Measurements from ENCODE around the gene PAK5.

The PAK5 gene

GRCh38 chr20:9535449-9535848, 303.4 kb downstream of the PAK5 start:
- H3K27ac ChIP-seq (ENCODE audit: low read depth, low read length): no peak overlapping the region
- H3K4me3 ChIP-seq (ENCODE audit: low read depth, low read length): no peak overlapping the region
- H3K4me1 ChIP-seq (ENCODE audit: control insufficient read depth, insufficient read depth, low read length, unreplicated experiment): no peaks in the 10 kb centered on the region
- H3K79me2 ChIP-seq (ENCODE audit: control insufficient read depth, insufficient read depth, low read length, unreplicated experiment): no peaks in the 10 kb centered on the region
- H2AFZ ChIP-seq (ENCODE audit: low read length, unreplicated experiment): no peak overlapping the region
- H3K36me3 ChIP-seq (ENCODE audit: insufficient read depth, low read length): no peaks in the 10 kb centered on the region
- peaks cover 55% of the 10 kb centered on the region for H3K27me3 ChIP-seq (ENCODE audit: insufficient read depth, low read length)

GRCh38 chr20:9534025-9534424, 304.9 kb downstream of the PAK5 start:
- Histone ChIP-seq H3K36me3 (ENCODE audit: insufficient read depth, low read length) (no peaks in the 10 kb centered on the region), H3K79me2 (ENCODE audit: control insufficient read depth, insufficient read depth, low read length, unreplicated experiment) (no peaks in the 10 kb centered on the region), H2AFZ (ENCODE audit: low read length, unreplicated experiment) (no peak overlapping the region), H3K27ac (ENCODE audit: low read depth, low read length) (no peak overlapping the region), H3K27me3 (ENCODE audit: insufficient read depth, low read length) (peaks cover 55% of the 10 kb centered on the region), H3K4me1 (ENCODE audit: control insufficient read depth, insufficient read depth, low read length, unreplicated experiment) (no peaks in the 10 kb centered on the region), H3K4me3 (ENCODE audit: low read depth, low read length) (no peak overlapping the region)

GRCh38 chr20:9532069-9532838, 306.6 kb downstream of the PAK5 start:
- Histone ChIP-seq H3K27ac (ENCODE audit: low read depth, low read length) (no peak overlapping the region), H3K4me1 (ENCODE audit: control insufficient read depth, insufficient read depth, low read length, unreplicated experiment) (no peaks in the 10 kb centered on the region), H2AFZ (ENCODE audit: low read length, unreplicated experiment) (no peak overlapping the region), H3K4me3 (ENCODE audit: low read depth, low read length) (no peak overlapping the region), H3K79me2 (ENCODE audit: control insufficient read depth, insufficient read depth, low read length, unreplicated experiment) (no peaks in the 10 kb centered on the region), H3K36me3 (ENCODE audit: insufficient read depth, low read length) (no peaks in the 10 kb centered on the region), H3K27me3 (ENCODE audit: insufficient read depth, low read length) (peaks cover 42% of the 10 kb centered on the region)

GRCh38 chr20:9531581-9531980, 307.3 kb downstream of the PAK5 start:
- Histone ChIP-seq H3K27ac (ENCODE audit: low read depth, low read length) (no peak overlapping the region), H3K36me3 (ENCODE audit: insufficient read depth, low read length) (no peaks in the 10 kb centered on the region), H3K4me3 (ENCODE audit: low read depth, low read length) (no peak overlapping the region), H3K79me2 (ENCODE audit: control insufficient read depth, insufficient read depth, low read length, unreplicated experiment) (no peaks in the 10 kb centered on the region), H3K27me3 (ENCODE audit: insufficient read depth, low read length) (peaks cover 45% of the 10 kb centered on the region), H2AFZ (ENCODE audit: low read length, unreplicated experiment) (no peak overlapping the region), H3K4me1 (ENCODE audit: control insufficient read depth, insufficient read depth, low read length, unreplicated experiment) (no peaks in the 10 kb centered on the region)

GRCh38 chr20:9523636-9524035, 315.2 kb downstream of the PAK5 start:
- H3K79me2 ChIP-seq (ENCODE audit: control insufficient read depth, insufficient read depth, low read length, unreplicated experiment): no peaks in the 10 kb centered on the region

GRCh38 chr20:9520086-9520485, 318.8 kb downstream of the PAK5 start:
- H3K79me2 ChIP-seq (ENCODE audit: control insufficient read depth, insufficient read depth, low read length, unreplicated experiment): no peaks in the 10 kb centered on the region
- peaks cover 3% of the 10 kb centered on the region for H3K4me1 ChIP-seq (ENCODE audit: control insufficient read depth, insufficient read depth, low read length, unreplicated experiment)
- peaks cover 80% of the 10 kb centered on the region for H3K27me3 ChIP-seq (ENCODE audit: insufficient read depth, low read length)

More at GRCh38 chr20:9523636-9524035, 315.2 kb downstream of the PAK5 start:
- Histone ChIP-seq H3K4me1 (ENCODE audit: control insufficient read depth, insufficient read depth, low read length, unreplicated experiment) (no peaks in the 10 kb centered on the region), H2AFZ (ENCODE audit: low read length, unreplicated experiment) (no peak overlapping the region), H3K4me3 (ENCODE audit: low read depth, low read length) (no peak overlapping the region), H3K27me3 (ENCODE audit: insufficient read depth, low read length) (peaks cover 58% of the 10 kb centered on the region), H3K27ac (ENCODE audit: low read depth, low read length) (no peak overlapping the region), H3K36me3 (ENCODE audit: insufficient read depth, low read length) (no peaks in the 10 kb centered on the region)

GRCh38 chr20:9518576-9519175, 320.2 kb downstream of the PAK5 start:
- peaks cover 88% of the 10 kb centered on the region for H3K27me3 ChIP-seq (ENCODE audit: insufficient read depth, low read length)
- no peak overlapping the region for H2AFZ ChIP-seq (ENCODE audit: low read length, unreplicated experiment)
- peaks cover 3% of the 10 kb centered on the region for H3K4me1 ChIP-seq (ENCODE audit: control insufficient read depth, insufficient read depth, low read length, unreplicated experiment)
- no peaks in the 10 kb centered on the region for H3K79me2 ChIP-seq (ENCODE audit: control insufficient read depth, insufficient read depth, low read length, unreplicated experiment)
- H3K4me3 ChIP-seq (ENCODE audit: low read depth, low read length): no peak overlapping the region
- H3K27ac ChIP-seq (ENCODE audit: low read depth, low read length): no peak overlapping the region
- no peaks in the 10 kb centered on the region for H3K36me3 ChIP-seq (ENCODE audit: insufficient read depth, low read length)

More at GRCh38 chr20:9520086-9520485, 318.8 kb downstream of the PAK5 start:
- no peaks in the 10 kb centered on the region for H3K36me3 ChIP-seq (ENCODE audit: insufficient read depth, low read length)
- no peak overlapping the region for H3K4me3 ChIP-seq (ENCODE audit: low read depth, low read length)
- no peak overlapping the region for H2AFZ ChIP-seq (ENCODE audit: low read length, unreplicated experiment)
- no peak overlapping the region for H3K27ac ChIP-seq (ENCODE audit: low read depth, low read length)

- no peak overlapping the region for H2AFZ ChIP-seq (ENCODE audit: low read length, unreplicated experiment)
- no peak overlapping the region for H3K4me3 ChIP-seq (ENCODE audit: low read depth, low read length)
- peaks cover 98% of the 10 kb centered on the region for H3K27me3 ChIP-seq (ENCODE audit: insufficient read depth, low read length)
- H3K4me1 ChIP-seq (ENCODE audit: control insufficient read depth, insufficient read depth, low read length, unreplicated experiment): peaks cover 3% of the 10 kb centered on the region
- no peaks in the 10 kb centered on the region for H3K36me3 ChIP-seq (ENCODE audit: insufficient read depth, low read length)
- no peaks in the 10 kb centered on the region for H3K79me2 ChIP-seq (ENCODE audit: control insufficient read depth, insufficient read depth, low read length, unreplicated experiment)
- H3K27ac ChIP-seq (ENCODE audit: low read depth, low read length): no peak overlapping the region
Measured at GRCh38 chr20:9517297-9518162, 321.3 kb downstream of the PAK5 start.

- no peaks in the 10 kb centered on the region for H3K79me2 ChIP-seq (ENCODE audit: control insufficient read depth, insufficient read depth, low read length, unreplicated experiment)
- H2AFZ ChIP-seq (ENCODE audit: low read length, unreplicated experiment): no peak overlapping the region
- H3K4me3 ChIP-seq (ENCODE audit: low read depth, low read length): peak overlapping the region; percentile 15; the same call in 1 of the 2 replicates
- peaks cover 98% of the 10 kb centered on the region for H3K27me3 ChIP-seq (ENCODE audit: insufficient read depth, low read length)
- H3K36me3 ChIP-seq (ENCODE audit: insufficient read depth, low read length): no peaks in the 10 kb centered on the region
- H3K27ac ChIP-seq (ENCODE audit: low read depth, low read length): no peak overlapping the region
- H3K4me1 ChIP-seq (ENCODE audit: control insufficient read depth, insufficient read depth, low read length, unreplicated experiment): peaks cover 3% of the 10 kb centered on the region
Measured at GRCh38 chr20:9516234-9516871, 322.5 kb downstream of the PAK5 start.

- Histone ChIP-seq H3K79me2 (ENCODE audit: control insufficient read depth, insufficient read depth, low read length, unreplicated experiment) (no peaks in the 10 kb centered on the region), H2AFZ (ENCODE audit: low read length, unreplicated experiment) (no peak overlapping the region), H3K4me3 (ENCODE audit: low read depth, low read length) (peak overlapping the region; percentile 15; the same call in 1 of the 2 replicates), H3K4me1 (ENCODE audit: control insufficient read depth, insufficient read depth, low read length, unreplicated experiment) (peaks cover 3% of the 10 kb centered on the region), H3K27ac (ENCODE audit: low read depth, low read length) (no peak overlapping the region), H3K27me3 (ENCODE audit: insufficient read depth, low read length) (peaks cover 100% of the 10 kb centered on the region), H3K36me3 (ENCODE audit: insufficient read depth, low read length) (no peaks in the 10 kb centered on the region)
Measured at GRCh38 chr20:9515741-9516233, 323.1 kb downstream of the PAK5 start.

Data from ACC112 (cell line).